Measurements from ENCODE around the gene RABAC1. TPM values are rescaled to one million over a fixed set of nuclear protein-coding genes. Genes with fewer than 3 reads are reported as not detected.

Gene RABAC1
- total and polyA plus RNA-seq, 2 of the 8 experiments (the other 6 are each of a cell fraction or from before 2014, with no cell fraction given), result 124 to 439 TPM

DNA sequence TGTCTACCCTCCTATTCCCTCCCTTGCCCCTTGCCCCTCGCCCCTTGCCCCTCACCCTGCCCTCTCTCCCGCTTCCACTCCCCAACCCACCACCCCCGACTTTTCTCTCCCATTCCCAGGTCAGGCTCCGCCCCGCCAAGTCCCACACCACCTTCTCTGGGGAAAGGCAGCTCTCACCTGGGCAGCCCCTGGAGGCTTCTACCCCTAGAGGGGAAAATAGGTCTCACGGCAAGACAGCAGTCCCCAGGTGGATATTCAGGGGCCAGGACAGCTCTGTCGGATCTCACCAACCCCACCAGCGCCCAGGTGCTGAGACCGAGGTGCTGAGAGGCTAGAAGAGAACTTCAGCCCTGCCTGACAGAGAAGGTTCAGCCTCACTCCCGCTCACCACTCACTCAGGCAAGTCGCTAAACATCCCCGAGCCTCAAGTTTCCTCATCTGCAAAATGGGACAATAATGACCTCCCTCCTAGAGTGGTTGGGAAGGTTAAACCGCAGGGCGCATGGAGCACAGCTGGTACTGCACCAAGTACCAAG, 29.5 kb downstream of the RABAC1 start (continued):
- no peak for TF ChIP-seq SIN3A (conservative IDR thresholded peaks at IDR 0.05 in 1 of 2, IDR thresholded peaks at IDR 0.05 in 1 of 2; ENCODE audit: low read depth in 1 of 2, low read length in 2 of 2)

Measured in H1 (cell line).